HEK293 (cell line): ENCODE data around the gene ASCL5.

Source experiments
- CTCF ChIA-PET: fragments of 350-600 bp; formaldehyde crosslinking; extraction: SDS; loops from one replicate; lab custom pipeline; 2021; ENCODE audit warnings: antibody characterized with exemption; lab: Yijun Ruan, JAX
- POLR2A ChIA-PET: fragments of 300-600 bp; formaldehyde crosslinking; extraction: SDS; loops from one replicate; lab custom pipeline; 2020; ENCODE audit warnings: antibody characterized with exemption, inconsistent platforms; lab: Yijun Ruan, JAX
- H3K27ac ChIP-seq: fragments of 200-500 bp; sonication (Bioruptor generic); 2 replicates; pipeline ENCODE4 v1.5.1; 2014; ENCODE audit warnings: low read depth, low read length, control low read depth, inconsistent platforms; ENCODE audit errors: extremely low read depth
- H3K36me3 ChIP-seq, 2 experiments: fragments of 200-500 bp in 1 of 2; sonication (Bioruptor generic) in 1 of 2; 1 replicate in 1 of 2; 2 replicates in 1 of 2; pipeline ENCODE4 v1.5.1; 2014 to 2017; ENCODE audit warnings: inconsistent platforms in 2 of 2, low read length in 2 of 2; ENCODE audit not compliant: control insufficient read depth in 2 of 2, insufficient read depth in 1 of 2
- H3K4me1 ChIP-seq: fragments of 200-500 bp; sonication (Bioruptor generic); 2 replicates; pipeline ENCODE4 v1.5.1; 2014; ENCODE audit warnings: mild to moderate bottlenecking, low read length, inconsistent platforms; ENCODE audit not compliant: control insufficient read depth, insufficient read depth
- H3K4me3 ChIP-seq: 2 replicates; pipeline ENCODE4 v1.5.1; 2011; ENCODE audit warnings: low read depth, mild to moderate bottlenecking, control low read depth, low read length, moderate library complexity
- H3K9me3 ChIP-seq: fragments of 200-500 bp; sonication (Bioruptor generic); 2 replicates; pipeline ENCODE4 v1.5.1; 2014; ENCODE audit warnings: low read depth, low read length, inconsistent platforms; ENCODE audit not compliant: control insufficient read depth, insufficient read depth
- PRDM2 ChIP-seq: fragments of 450-650 bp; formaldehyde crosslinking; IDR thresholded peaks from 2 replicates; pipeline ENCODE4 v1.5.1; 2016; ENCODE audit warnings: missing biosample characterization, missing genetic modification characterization, borderline replicate concordance
- SP2 ChIP-seq: fragments of 450-650 bp; formaldehyde crosslinking; IDR thresholded peaks from 2 replicates; pipeline ENCODE4 v1.5.1; 2016; ENCODE audit warnings: missing biosample characterization, missing genetic modification characterization
- SP7 ChIP-seq: fragments of 450-650 bp; formaldehyde crosslinking; IDR thresholded peaks from 2 replicates; pipeline ENCODE4 v1.5.1; 2016; ENCODE audit warnings: missing biosample characterization, missing genetic modification characterization
- ZBTB44 ChIP-seq: fragments of 450-650 bp; IDR thresholded peaks from 2 replicates; pipeline ENCODE4 v1.5.1; 2018; ENCODE audit warnings: missing biosample characterization, mild to moderate bottlenecking, missing genetic modification characterization
- ZFHX2 ChIP-seq: fragments of 450-650 bp; formaldehyde crosslinking; conservative IDR thresholded peaks from 2 replicates; pipeline ENCODE4 v1.5.1; 2016; ENCODE audit warnings: missing biosample characterization, missing genetic modification characterization
- ZIC2 ChIP-seq: fragments of 450-650 bp; formaldehyde crosslinking; IDR thresholded peaks from 2 replicates; pipeline ENCODE4 v1.5.1; 2016; ENCODE audit warnings: missing biosample characterization, missing genetic modification characterization
- ZNF10 ChIP-seq: fragments of 450-650 bp; formaldehyde crosslinking; IDR thresholded peaks from 2 replicates; pipeline ENCODE4 v1.5.1; 2017; ENCODE audit warnings: missing biosample characterization, missing genetic modification characterization
- ZNF16 ChIP-seq: fragments of 450-650 bp; formaldehyde crosslinking; IDR thresholded peaks from 2 replicates; pipeline ENCODE4 v1.5.1; 2016; ENCODE audit warnings: low read depth, missing biosample characterization, missing genetic modification characterization
- ZNF391 ChIP-seq: fragments of 450-650 bp; formaldehyde crosslinking; IDR thresholded peaks from 2 replicates; pipeline ENCODE4 v1.5.1; 2016; ENCODE audit warnings: low read depth, missing biosample characterization, missing genetic modification characterization, borderline replicate concordance
- ZNF449 ChIP-seq: fragments of 450-650 bp; formaldehyde crosslinking; IDR thresholded peaks from 2 replicates; pipeline ENCODE4 v1.5.1; 2017; ENCODE audit warnings: missing biosample characterization, mild to moderate bottlenecking, missing genetic modification characterization, moderate library complexity
- ZNF473 ChIP-seq: fragments of 450-650 bp; formaldehyde crosslinking; IDR thresholded peaks from 2 replicates; pipeline ENCODE4 v1.5.1; 2017; ENCODE audit warnings: missing biosample characterization, missing genetic modification characterization
- ZNF521 ChIP-seq: fragments of 450-650 bp; formaldehyde crosslinking; IDR thresholded peaks from 2 replicates; pipeline ENCODE4 v1.5.1; 2017; ENCODE audit warnings: missing biosample characterization, mild to moderate bottlenecking, missing genetic modification characterization
- ZNF530 ChIP-seq: fragments of 450-650 bp; formaldehyde crosslinking; IDR thresholded peaks from 2 replicates; pipeline ENCODE4 v1.5.1; 2016; ENCODE audit warnings: low read depth, missing biosample characterization, missing genetic modification characterization
- ZNF555 ChIP-seq: fragments of 450-650 bp; formaldehyde crosslinking; conservative IDR thresholded peaks from 2 replicates; pipeline ENCODE4 v1.5.1; 2017; ENCODE audit warnings: missing biosample characterization, mild to moderate bottlenecking, missing genetic modification characterization, inconsistent platforms
- ZNF585B ChIP-seq: fragments of 450-650 bp; formaldehyde crosslinking; IDR thresholded peaks from 2 replicates; pipeline ENCODE4 v1.5.1; 2016; ENCODE audit warnings: missing biosample characterization, missing genetic modification characterization
- ZNF626 ChIP-seq: fragments of 450-650 bp; sonication (Bioruptor Pico); formaldehyde crosslinking; IDR thresholded peaks from 2 replicates; pipeline ENCODE4 v1.5.1; 2018; ENCODE audit warnings: missing biosample characterization, missing genetic modification characterization, inconsistent platforms
- ZNF830 ChIP-seq: fragments of 450-650 bp; IDR thresholded peaks from 2 replicates; pipeline ENCODE4 v1.5.0; 2018; ENCODE audit warnings: missing biosample characterization, missing genetic modification characterization, low read depth, mild to moderate bottlenecking, moderate library complexity
- TF ChIP-seq, protein P1 (sequence below): fragments of 450-650 bp; formaldehyde crosslinking; IDR thresholded peaks from 2 replicates; pipeline ENCODE4 v1.5.1; 2016; ENCODE audit warnings: missing biosample characterization, missing genetic modification characterization

ASCL5 gene

DNA sequence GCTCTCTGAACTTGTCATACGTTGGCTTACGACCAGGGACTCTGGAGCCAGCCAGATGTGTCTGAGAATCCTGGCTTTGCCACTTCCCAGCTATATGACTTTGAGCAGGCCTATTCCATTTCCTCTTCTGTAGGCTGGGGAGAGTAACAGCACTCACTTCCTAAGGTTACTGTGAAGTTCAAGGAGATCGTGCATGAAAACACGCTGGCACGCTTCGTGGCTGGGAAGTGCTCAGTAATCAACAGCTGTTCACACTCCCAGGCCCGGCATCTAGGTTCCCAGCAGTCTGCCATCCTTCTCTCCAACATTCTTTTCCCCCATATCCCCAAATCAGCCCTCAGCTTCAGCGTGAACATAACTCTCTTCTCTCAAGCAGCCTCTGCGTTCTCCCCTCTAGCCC lies 2.0 kb downstream of the ASCL5 start:
- CTCF ChIA-PET, result interaction anchor here (0.6 to 1.2 kb wide), 3 partner anchors 24 to 159 kb away, joined by 3 to 4 read pairs (median 3); partner anchors contain the start of gene IGFN1
- Histone ChIP-seq H3K36me3 (no peaks in the 10 kb centered on the region), H3K27ac (no peak overlapping the region), H3K4me3 (no peak overlapping the region), H3K4me1 (peaks cover 4% of the 10 kb centered on the region; the same call in 1 of the 2 replicates), H3K9me3 (no peaks in the 10 kb centered on the region)
- no peak for TF ChIP-seq ZNF10 (tag by site-specific recombination)
- no peak for TF ChIP-seq ZNF585B (tag by site-specific recombination)
- no peak for TF ChIP-seq ZNF555 (tag by site-specific recombination)
- no peak for TF ChIP-seq ZFHX2 (tag by site-specific recombination)
- no peak for TF ChIP-seq ZNF530
- TF ChIP-seq ZNF473 (tag by site-specific recombination), result no peak
- no peak for TF ChIP-seq ZNF16 (tag by site-specific recombination)
- no peak for TF ChIP-seq ZNF449 (tag by site-specific recombination)
- TF ChIP-seq SP7 (tag by site-specific recombination), result no peak
- TF ChIP-seq ZNF830 (tag by site-specific recombination), result no peak
- TF ChIP-seq SP2 (tag by site-specific recombination), result no peak
- no peak for TF ChIP-seq ZNF521 (tag by site-specific recombination)
- TF ChIP-seq ZNF626 (tag by site-specific recombination), result no peak
- TF ChIP-seq ZNF391 (tag by site-specific recombination), result no peak
- TF ChIP-seq PRDM2 (tag by site-specific recombination), result no peak
- TF ChIP-seq ZBTB44 (tag by site-specific recombination), result no peak
- no peak for TF ChIP-seq ZIC2
- TF ChIP-seq, protein P1, sequence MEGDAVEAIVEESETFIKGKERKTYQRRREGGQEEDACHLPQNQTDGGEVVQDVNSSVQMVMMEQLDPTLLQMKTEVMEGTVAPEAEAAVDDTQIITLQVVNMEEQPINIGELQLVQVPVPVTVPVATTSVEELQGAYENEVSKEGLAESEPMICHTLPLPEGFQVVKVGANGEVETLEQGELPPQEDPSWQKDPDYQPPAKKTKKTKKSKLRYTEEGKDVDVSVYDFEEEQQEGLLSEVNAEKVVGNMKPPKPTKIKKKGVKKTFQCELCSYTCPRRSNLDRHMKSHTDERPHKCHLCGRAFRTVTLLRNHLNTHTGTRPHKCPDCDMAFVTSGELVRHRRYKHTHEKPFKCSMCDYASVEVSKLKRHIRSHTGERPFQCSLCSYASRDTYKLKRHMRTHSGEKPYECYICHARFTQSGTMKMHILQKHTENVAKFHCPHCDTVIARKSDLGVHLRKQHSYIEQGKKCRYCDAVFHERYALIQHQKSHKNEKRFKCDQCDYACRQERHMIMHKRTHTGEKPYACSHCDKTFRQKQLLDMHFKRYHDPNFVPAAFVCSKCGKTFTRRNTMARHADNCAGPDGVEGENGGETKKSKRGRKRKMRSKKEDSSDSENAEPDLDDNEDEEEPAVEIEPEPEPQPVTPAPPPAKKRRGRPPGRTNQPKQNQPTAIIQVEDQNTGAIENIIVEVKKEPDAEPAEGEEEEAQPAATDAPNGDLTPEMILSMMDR, result no peak
- POLR2A ChIA-PET, result no interaction called here
